HAP-1 (cell line): ENCODE measurements around the gene SMAD2.

Experiments
- DNase-seq, 2 experiments: peaks; one replicate each; pipeline ENCODE4 v3.0.0-alpha.2; 2016 to 2020; ENCODE audit warnings: low spot score in 2 of 2
- H3K27me3 ChIP-seq: fragments of 250-450 bp; sonication (Bioruptor Pico); 2 replicates; pipeline ENCODE4 v1.5.1; 2020; ENCODE audit warnings: low read depth, mild to moderate bottlenecking, moderate library complexity
- H3K36me3 ChIP-seq: fragments of 250-450 bp; sonication (Bioruptor Pico); replicated peaks from 2 replicates; pipeline ENCODE4 v1.5.1; 2020; ENCODE audit warnings: mild to moderate bottlenecking
- H3K4me1 ChIP-seq: fragments of 250-450 bp; sonication (Bioruptor Pico); 2 replicates; pipeline ENCODE4 v1.5.1; 2020; ENCODE audit warnings: mild to moderate bottlenecking
- H3K4me3 ChIP-seq: fragments of 250-450 bp; sonication (Bioruptor Pico); 2 replicates; pipeline ENCODE4 v1.5.1; 2020; ENCODE audit warnings: mild to moderate bottlenecking, moderate library complexity
- H3K9me3 ChIP-seq: fragments of 250-450 bp; sonication (Bioruptor Pico); 2 replicates; pipeline ENCODE4 v1.5.1; 2020; ENCODE audit warnings: mild to moderate bottlenecking, moderate library complexity
- in situ Hi-C: fragments of 300-500 bp; cut with MboI; formaldehyde crosslinking; loops from 3 replicates; pipeline ENCODE4 v1.14.3; 2020; ENCODE audit warnings: low sequenced_read_pairs, inconsistent platforms, mixed read lengths

SMAD2 gene

GRCh38 chr18:47873625-47874024 lies 56.8 kb downstream of the SMAD2 start:
- Histone ChIP-seq H3K4me1 (no peaks in the 10 kb centered on the region), H3K27me3 (no peaks in the 10 kb centered on the region), H3K36me3 (no peaks in the 10 kb centered on the region), H3K4me3 (no peak overlapping the region), H3K9me3 (no peaks in the 10 kb centered on the region)
- DNase-seq = no peak
- in situ Hi-C loops = no loop called here

- in situ Hi-C loops = no loop called here
- H3K4me3 ChIP-seq = no peak overlapping the region
- H3K4me1 ChIP-seq = no peaks in the 10 kb centered on the region
- H3K9me3 ChIP-seq = no peaks in the 10 kb centered on the region
- DNase-seq = no peak
- no peaks in the 10 kb centered on the region for H3K36me3 ChIP-seq
- no peaks in the 10 kb centered on the region for H3K27me3 ChIP-seq
Measured at GRCh38 chr18:47872426-47872825, 58.0 kb downstream of the SMAD2 start.

GRCh38 chr18:47871288-47871687 lies 59.2 kb downstream of the SMAD2 start:
- Histone ChIP-seq H3K27me3 (no peaks in the 10 kb centered on the region), H3K36me3 (no peaks in the 10 kb centered on the region)
- in situ Hi-C loops = no loop called here

GRCh38 chr18:47870605-47871004 lies 59.9 kb downstream of the SMAD2 start:
- no peak for DNase-seq
- H3K4me1 ChIP-seq = no peaks in the 10 kb centered on the region
- H3K9me3 ChIP-seq = no peaks in the 10 kb centered on the region
- in situ Hi-C loops = no loop called here
- no peaks in the 10 kb centered on the region for H3K27me3 ChIP-seq
- no peak overlapping the region for H3K4me3 ChIP-seq
- no peaks in the 10 kb centered on the region for H3K36me3 ChIP-seq

More at GRCh38 chr18:47871288-47871687, 59.2 kb downstream of the SMAD2 start:
- DNase-seq = no peak
- Histone ChIP-seq H3K4me1 (no peaks in the 10 kb centered on the region), H3K4me3 (no peak overlapping the region), H3K9me3 (no peaks in the 10 kb centered on the region)

- Histone ChIP-seq H3K36me3 (peaks cover 15% of the 10 kb centered on the region), H3K4me1 (no peaks in the 10 kb centered on the region), H3K4me3 (no peak overlapping the region), H3K27me3 (no peaks in the 10 kb centered on the region), H3K9me3 (no peaks in the 10 kb centered on the region)
- DNase-seq = no peak
- in situ Hi-C loops = no loop called here
Measured at GRCh38 chr18:47868744-47869143, 61.7 kb downstream of the SMAD2 start.

- no peak for DNase-seq
- in situ Hi-C loops = no loop called here
- H3K4me1 ChIP-seq = no peaks in the 10 kb centered on the region
- no peaks in the 10 kb centered on the region for H3K27me3 ChIP-seq
- peaks cover 21% of the 10 kb centered on the region for H3K36me3 ChIP-seq
- no peaks in the 10 kb centered on the region for H3K9me3 ChIP-seq
- no peak overlapping the region for H3K4me3 ChIP-seq
Measured at GRCh38 chr18:47865183-47865582, 65.3 kb downstream of the SMAD2 start.

GRCh38 chr18:47863041-47863440 lies 67.4 kb downstream of the SMAD2 start:
- no peaks in the 10 kb centered on the region for H3K4me1 ChIP-seq
- H3K36me3 ChIP-seq = peaks cover 21% of the 10 kb centered on the region
- no peak overlapping the region for H3K4me3 ChIP-seq
- in situ Hi-C loops = no loop called here
- no peaks in the 10 kb centered on the region for H3K27me3 ChIP-seq
- no peak for DNase-seq
- H3K9me3 ChIP-seq = peaks cover 4% of the 10 kb centered on the region; the same call in 1 of the 2 replicates

GRCh38 chr18:47858607-47859006 lies 71.9 kb downstream of the SMAD2 start:
- Histone ChIP-seq H3K4me1 (no peaks in the 10 kb centered on the region), H3K9me3 (peaks cover 6% of the 10 kb centered on the region; the same call in 1 of the 2 replicates)
- in situ Hi-C loops = no loop called here

GRCh38 chr18:47847635-47848034 lies 82.8 kb downstream of the SMAD2 start:
- H3K4me1 ChIP-seq = no peaks in the 10 kb centered on the region; the same call in 1 of the 2 replicates
- no peaks in the 10 kb centered on the region for H3K27me3 ChIP-seq
- H3K9me3 ChIP-seq = no peaks in the 10 kb centered on the region
- no peak for DNase-seq
- peaks cover 14% of the 10 kb centered on the region for H3K36me3 ChIP-seq
- no peak overlapping the region for H3K4me3 ChIP-seq
- in situ Hi-C loops = no loop called here

More at GRCh38 chr18:47858607-47859006, 71.9 kb downstream of the SMAD2 start:
- H3K36me3 ChIP-seq = peaks cover 10% of the 10 kb centered on the region
- no peak for DNase-seq
- H3K4me3 ChIP-seq = no peak overlapping the region
- no peaks in the 10 kb centered on the region for H3K27me3 ChIP-seq

GRCh38 chr18:47846431-47846830 lies 84.0 kb downstream of the SMAD2 start:
- H3K4me3 ChIP-seq = no peak overlapping the region
- in situ Hi-C loops = no loop called here
- no peaks in the 10 kb centered on the region; the same call in 1 of the 2 replicates for H3K4me1 ChIP-seq
- H3K9me3 ChIP-seq = no peaks in the 10 kb centered on the region
- peaks cover 14% of the 10 kb centered on the region for H3K36me3 ChIP-seq
- no peaks in the 10 kb centered on the region for H3K27me3 ChIP-seq
- DNase-seq = no peak

GRCh38 chr18:47844828-47845498 lies 85.5 kb downstream of the SMAD2 start:
- no peak for DNase-seq
- Histone ChIP-seq H3K4me1 (no peaks in the 10 kb centered on the region; the same call in 1 of the 2 replicates), H3K27me3 (no peaks in the 10 kb centered on the region), H3K36me3 (peaks cover 14% of the 10 kb centered on the region), H3K4me3 (no peak overlapping the region), H3K9me3 (no peaks in the 10 kb centered on the region)
- in situ Hi-C loops = no loop called here

- Histone ChIP-seq H3K36me3 (peaks cover 24% of the 10 kb centered on the region), H3K9me3 (no peaks in the 10 kb centered on the region), H3K4me3 (no peak overlapping the region), H3K4me1 (no peaks in the 10 kb centered on the region; the same call in 1 of the 2 replicates), H3K27me3 (no peaks in the 10 kb centered on the region)
- DNase-seq = no peak
- in situ Hi-C loops = no loop called here
Measured at GRCh38 chr18:47842836-47843235, 87.6 kb downstream of the SMAD2 start.

- no peak for DNase-seq
- H3K9me3 ChIP-seq = no peaks in the 10 kb centered on the region
- H3K27me3 ChIP-seq = no peaks in the 10 kb centered on the region
- in situ Hi-C loops = no loop called here
- no peak overlapping the region for H3K4me3 ChIP-seq
- H3K4me1 ChIP-seq = no peaks in the 10 kb centered on the region
- H3K36me3 ChIP-seq = peaks cover 13% of the 10 kb centered on the region
Measured at GRCh38 chr18:47838396-47838795, 92.1 kb downstream of the SMAD2 start.

GRCh38 chr18:47832348-47832747 lies 98.1 kb downstream of the SMAD2 start:
- no peaks in the 10 kb centered on the region; the same call in 1 of the 2 replicates for H3K9me3 ChIP-seq
- DNase-seq = no peak
- no peaks in the 10 kb centered on the region for H3K27me3 ChIP-seq
- in situ Hi-C loops = no loop called here
- H3K36me3 ChIP-seq = peaks cover 8% of the 10 kb centered on the region; the same call in 1 of the 2 replicates
- H3K4me3 ChIP-seq = no peak overlapping the region
- H3K4me1 ChIP-seq = no peaks in the 10 kb centered on the region
